A673 (cell line): Measurements from ENCODE around the gene RGS6.

Experiments
- EZH2 ChIP-seq: fragments of 200-600 bp; sonication (generic); IDR thresholded peaks from 2 replicates; pipeline ENCODE4 v1.6.1; 2017; ENCODE audit warnings: borderline replicate concordance, low read depth, mild to moderate bottlenecking, mixed read lengths, antibody characterized with exemption, low read length; ENCODE audit not compliant: poor library complexity, severe bottlenecking
- TF ChIP-seq, protein P1 (sequence below): fragments of 300-800, 200-600 bp; sonication (generic); conservative IDR thresholded peaks from 2 replicates; pipeline ENCODE4 v1.5.1; 2017; ENCODE audit warnings: low read depth, mild to moderate bottlenecking, antibody characterized with exemption, low read length, moderate library complexity, mixed read lengths

DNA sequence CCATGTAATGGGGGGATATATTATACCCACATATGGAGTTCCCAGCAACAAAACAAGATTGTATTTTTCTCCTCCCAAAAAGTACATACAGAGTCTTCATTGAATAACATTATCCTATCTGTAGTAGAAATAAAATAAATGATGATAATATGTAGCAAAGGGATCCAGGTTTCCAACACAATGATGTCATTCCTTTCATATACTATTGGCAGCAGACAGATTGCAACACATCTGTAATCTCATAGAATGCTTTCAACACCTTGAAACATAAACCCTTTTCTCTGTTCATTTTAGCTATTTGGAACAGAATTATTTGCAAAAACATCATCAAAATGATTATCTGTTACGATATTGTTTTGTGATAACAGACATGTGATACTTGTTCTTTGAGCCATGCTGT lies 644.0 kb downstream of the RGS6 start:
- TF ChIP-seq, protein P1, sequence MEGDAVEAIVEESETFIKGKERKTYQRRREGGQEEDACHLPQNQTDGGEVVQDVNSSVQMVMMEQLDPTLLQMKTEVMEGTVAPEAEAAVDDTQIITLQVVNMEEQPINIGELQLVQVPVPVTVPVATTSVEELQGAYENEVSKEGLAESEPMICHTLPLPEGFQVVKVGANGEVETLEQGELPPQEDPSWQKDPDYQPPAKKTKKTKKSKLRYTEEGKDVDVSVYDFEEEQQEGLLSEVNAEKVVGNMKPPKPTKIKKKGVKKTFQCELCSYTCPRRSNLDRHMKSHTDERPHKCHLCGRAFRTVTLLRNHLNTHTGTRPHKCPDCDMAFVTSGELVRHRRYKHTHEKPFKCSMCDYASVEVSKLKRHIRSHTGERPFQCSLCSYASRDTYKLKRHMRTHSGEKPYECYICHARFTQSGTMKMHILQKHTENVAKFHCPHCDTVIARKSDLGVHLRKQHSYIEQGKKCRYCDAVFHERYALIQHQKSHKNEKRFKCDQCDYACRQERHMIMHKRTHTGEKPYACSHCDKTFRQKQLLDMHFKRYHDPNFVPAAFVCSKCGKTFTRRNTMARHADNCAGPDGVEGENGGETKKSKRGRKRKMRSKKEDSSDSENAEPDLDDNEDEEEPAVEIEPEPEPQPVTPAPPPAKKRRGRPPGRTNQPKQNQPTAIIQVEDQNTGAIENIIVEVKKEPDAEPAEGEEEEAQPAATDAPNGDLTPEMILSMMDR = no peak
- no peak for TF ChIP-seq EZH2
